Mesothelial cell of epicardium (in vitro differentiated cells): ENCODE measurements around the gene WWOX. TPM values are rescaled to one million over a fixed set of nuclear protein-coding genes. Genes with fewer than 3 reads are reported as not detected.

Experiments
- DNase-seq, 2 experiments: peaks; one replicate each; pipeline ENCODE4 v3.0.0; 2021; ENCODE audit warnings: low spot score in 2 of 2; ENCODE audit not compliant: unreplicated experiment in 2 of 2
- H3K27ac Mint-ChIP-seq: 2 replicates; pipeline ENCODE4 v1.8.0; 2021; ENCODE audit warnings: mixed read lengths
- H3K27me3 Mint-ChIP-seq: 2 replicates; pipeline ENCODE4 v1.8.0; 2021; ENCODE audit warnings: low read depth, mixed read lengths
- H3K36me3 Mint-ChIP-seq: 2 replicates; pipeline ENCODE4 v1.8.0; 2021; ENCODE audit warnings: mixed read lengths
- H3K4me1 Mint-ChIP-seq: 2 replicates; pipeline ENCODE4 v1.8.0; 2021; ENCODE audit warnings: mixed read lengths
- H3K4me3 Mint-ChIP-seq: 2 replicates; pipeline ENCODE4 v1.8.0; 2021; ENCODE audit warnings: mild to moderate bottlenecking, moderate library complexity, mixed read lengths
- H3K9me3 Mint-ChIP-seq: 2 replicates; pipeline ENCODE4 v1.8.0; 2021; ENCODE audit warnings: mixed read lengths
- CTCF ChIP-seq: fragments of 200-600 bp; sonication (generic); IDR thresholded peaks from one replicate; pipeline ENCODE4 v1.5.0; 2021; ENCODE audit warnings: antibody characterized with exemption; ENCODE audit not compliant: unreplicated experiment
- total RNA-seq: library from RNA; stranded (reverse); gene quantifications from 3 replicates; pipeline ENCODE4 v1.2.1, GENCODE V29; 2021

Gene WWOX
- total RNA-seq, 1 donor from 2014 or later: 29.7 TPM

- no peak for DNase-seq
- Mint-ChIP-seq H3K36me3 (no peaks in the 10 kb centered on the region), H3K27ac (no peak overlapping the region), H3K4me1 (peaks cover 4% of the 10 kb centered on the region), H3K4me3 (no peak overlapping the region), H3K27me3 (peaks cover 2% of the 10 kb centered on the region), H3K9me3 (no peaks in the 10 kb centered on the region)
- TF ChIP-seq CTCF: no peak
These were observed 377.2 kb downstream of the WWOX start for GRCh38 chr16:78476615-78477014.

GRCh38 chr16:78478267-78478861 is 378.9 kb downstream of the WWOX start:
- H3K9me3 Mint-ChIP-seq: no peaks in the 10 kb centered on the region
- no peak overlapping the region for H3K4me3 Mint-ChIP-seq
- DNase-seq: no peak
- H3K36me3 Mint-ChIP-seq: no peaks in the 10 kb centered on the region
- H3K27ac Mint-ChIP-seq: no peak overlapping the region
- no peak for TF ChIP-seq CTCF
- peaks cover 5% of the 10 kb centered on the region for H3K4me1 Mint-ChIP-seq
- H3K27me3 Mint-ChIP-seq: peaks cover 2% of the 10 kb centered on the region

GRCh38 chr16:78479723-78480122 is 380.3 kb downstream of the WWOX start:
- Mint-ChIP-seq H3K36me3 (no peaks in the 10 kb centered on the region), H3K4me3 (no peak overlapping the region), H3K27ac (no peak overlapping the region), H3K27me3 (no peaks in the 10 kb centered on the region), H3K9me3 (no peaks in the 10 kb centered on the region), H3K4me1 (peaks cover 5% of the 10 kb centered on the region)
- no peak for DNase-seq
- TF ChIP-seq CTCF: no peak

- H3K9me3 Mint-ChIP-seq: no peaks in the 10 kb centered on the region
These were observed 381.1 kb downstream of the WWOX start for GRCh38 chr16:78480588-78480987.

GRCh38 chr16:78483124-78483992 is 383.9 kb downstream of the WWOX start:
- no peak overlapping the region for H3K4me3 Mint-ChIP-seq
- H3K36me3 Mint-ChIP-seq: no peaks in the 10 kb centered on the region
- H3K4me1 Mint-ChIP-seq: peaks cover 5% of the 10 kb centered on the region
- H3K27me3 Mint-ChIP-seq: no peaks in the 10 kb centered on the region
- H3K9me3 Mint-ChIP-seq: no peaks in the 10 kb centered on the region
- no peak for DNase-seq
- H3K27ac Mint-ChIP-seq: no peak overlapping the region
- TF ChIP-seq CTCF: no peak

More at GRCh38 chr16:78480588-78480987, 381.1 kb downstream of the WWOX start:
- DNase-seq: no peak
- peaks cover 5% of the 10 kb centered on the region for H3K4me1 Mint-ChIP-seq
- no peak overlapping the region for H3K4me3 Mint-ChIP-seq
- H3K36me3 Mint-ChIP-seq: no peaks in the 10 kb centered on the region
- no peak overlapping the region for H3K27ac Mint-ChIP-seq
- H3K27me3 Mint-ChIP-seq: no peaks in the 10 kb centered on the region
- no peak for TF ChIP-seq CTCF
